ENCODE data around the gene SPRYD3.

Gene SPRYD3

DNA sequence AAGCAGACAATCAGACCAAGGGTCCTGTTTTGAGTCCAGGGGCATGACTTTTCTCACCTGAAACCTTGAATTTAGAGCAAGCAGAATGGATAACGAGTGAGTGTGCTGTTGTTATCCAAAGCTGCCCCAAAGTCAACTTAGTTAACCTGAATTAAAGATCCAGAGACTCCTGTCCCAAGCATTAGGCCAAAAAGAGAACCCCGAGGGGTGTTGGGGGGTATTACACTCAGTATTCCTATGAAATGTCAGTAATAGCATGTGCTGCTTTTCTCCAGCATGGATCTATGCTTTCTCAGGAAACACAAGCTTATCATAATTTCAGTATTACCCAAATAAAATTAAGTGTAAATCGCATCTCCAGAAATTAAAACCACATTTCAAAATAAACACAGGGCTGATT is 53.9 kb downstream of the SPRYD3 start:
- no peak overlapping the region for H3K9ac ChIP-seq (ENCODE audit: low read length in 5 of 5)
- H3K27ac ChIP-seq (ENCODE audit: low read depth, low read length), result no peak overlapping the region
- peaks cover 38 to 92% (median 77%) of the 10 kb centered on the region in 5 donors for H3K36me3 ChIP-seq (ENCODE audit: control insufficient read depth in 5 of 5, insufficient read depth in 5 of 5, low read length in 5 of 5)
- H3K9me3 ChIP-seq (ENCODE audit: control insufficient read depth in 5 of 5, low read length in 5 of 5), result no peaks in the 10 kb centered on the region
- no peak overlapping the region for H3K4me3 ChIP-seq (ENCODE audit: low read depth in 1 of 5, low read length in 5 of 5)
- peaks cover 0 to 11% (median 4%) of the 10 kb centered on the region in 5 donors for H3K4me1 ChIP-seq (ENCODE audit: control insufficient read depth in 5 of 5, insufficient read depth in 5 of 5, low read length in 5 of 5)
- H3K27me3 ChIP-seq (ENCODE audit: control insufficient read depth in 5 of 5, insufficient read depth in 4 of 5, low read length in 5 of 5), result no peaks in the 10 kb centered on the region

- no peaks in the 10 kb centered on the region for H3K27me3 ChIP-seq (ENCODE audit: control insufficient read depth in 5 of 5, insufficient read depth in 4 of 5, low read length in 5 of 5)
- H3K9ac ChIP-seq (ENCODE audit: low read length in 5 of 5), result no peak overlapping the region
- peak overlapping the region; percentile 9 for H3K27ac ChIP-seq (ENCODE audit: low read depth, low read length)
- peaks cover 1 to 27% (median 10%) of the 10 kb centered on the region in 5 donors for H3K4me1 ChIP-seq (ENCODE audit: control insufficient read depth in 5 of 5, insufficient read depth in 5 of 5, low read length in 5 of 5)
- H3K9me3 ChIP-seq (ENCODE audit: control insufficient read depth in 5 of 5, low read length in 5 of 5), result no peaks in the 10 kb centered on the region
- H3K36me3 ChIP-seq (ENCODE audit: control insufficient read depth in 5 of 5, insufficient read depth in 5 of 5, low read length in 5 of 5), result peaks cover 13 to 41% (median 20%) of the 10 kb centered on the region in 5 donors
- H3K4me3 ChIP-seq (ENCODE audit: low read depth in 1 of 5, low read length in 5 of 5), result no peak overlapping the region
Observed at GRCh38 chr12:53014709-53015108, 64.5 kb downstream of the SPRYD3 start.
